GM18858 (cell line): ENCODE results near the gene IFNA14.
A peak's percentile ranks its signal among the peaks of the same experiment; 100 is the strongest.

Source experiments
- ATAC-seq: cut with Tn5 transposase; IDR thresholded peaks from one replicate; pipeline ENCODE4 v1.9.1; 2021; ENCODE audit not compliant: unreplicated experiment

The IFNA14 gene

DNA sequence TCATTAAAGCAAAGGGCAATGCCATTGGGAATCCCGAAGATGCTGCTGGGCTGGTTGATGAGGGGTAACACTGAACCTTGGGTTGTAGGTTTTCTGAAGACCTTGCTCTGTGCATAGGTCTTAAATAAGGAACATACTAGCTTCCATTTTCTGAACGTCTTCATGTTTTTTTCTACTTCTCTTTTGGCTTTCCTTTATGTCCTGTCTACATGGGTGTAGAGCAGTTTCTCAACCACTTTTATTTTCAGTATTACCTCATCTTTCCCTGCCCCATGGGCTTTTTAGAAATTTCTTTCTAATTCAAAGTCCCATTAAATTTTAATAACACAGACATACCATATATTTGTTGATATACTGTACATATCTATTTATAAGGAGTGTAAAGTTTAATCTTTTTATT, at the start of gene IFNA14:
Gene IFNA14, minus strand, starts transcription at position 95 of the 400 bp plus-strand sequence. Its CDS starts 70 bp downstream, at position 25.
- no peak for ATAC-seq

DNA sequence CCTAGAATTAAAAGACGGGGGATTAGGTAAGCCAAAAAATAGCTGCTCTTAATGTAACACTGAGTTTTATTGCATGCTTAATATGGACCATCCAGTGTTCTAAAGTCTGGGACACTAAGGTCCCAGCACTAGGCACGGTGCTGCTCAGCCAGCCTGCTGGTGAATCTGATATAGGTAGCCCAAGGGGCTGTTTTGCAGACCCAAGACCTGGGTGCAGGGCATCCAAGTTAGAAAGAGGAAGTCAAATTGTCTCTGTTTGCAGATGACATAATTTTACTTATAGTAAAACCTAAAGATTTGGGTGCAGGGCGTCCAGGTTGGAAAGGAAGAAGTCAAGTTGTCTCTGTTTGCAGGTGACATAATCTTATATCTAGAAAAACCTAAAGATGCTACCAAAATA, 47.5 kb upstream of the IFNA14 start:
- no peak for ATAC-seq

DNA sequence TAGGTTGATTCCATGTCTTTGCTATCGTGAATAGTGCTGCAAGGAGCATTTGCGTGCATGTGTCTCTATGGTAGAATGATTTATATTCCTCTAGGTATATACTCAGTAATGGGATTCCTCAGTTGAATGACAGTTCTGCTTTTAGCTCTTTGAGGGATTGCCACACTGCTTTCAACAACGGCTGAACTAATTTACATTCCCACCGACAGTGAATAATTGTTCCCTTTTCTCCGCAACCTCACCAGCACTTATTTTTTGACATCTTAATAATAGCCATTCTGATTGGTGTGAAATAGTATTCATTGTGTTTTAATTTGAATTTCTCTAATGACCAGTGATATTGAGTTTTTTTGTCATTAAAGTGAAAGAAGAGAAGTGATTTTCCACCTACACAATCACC, 46.9 kb upstream of the IFNA14 start:
- no peak for ATAC-seq

DNA sequence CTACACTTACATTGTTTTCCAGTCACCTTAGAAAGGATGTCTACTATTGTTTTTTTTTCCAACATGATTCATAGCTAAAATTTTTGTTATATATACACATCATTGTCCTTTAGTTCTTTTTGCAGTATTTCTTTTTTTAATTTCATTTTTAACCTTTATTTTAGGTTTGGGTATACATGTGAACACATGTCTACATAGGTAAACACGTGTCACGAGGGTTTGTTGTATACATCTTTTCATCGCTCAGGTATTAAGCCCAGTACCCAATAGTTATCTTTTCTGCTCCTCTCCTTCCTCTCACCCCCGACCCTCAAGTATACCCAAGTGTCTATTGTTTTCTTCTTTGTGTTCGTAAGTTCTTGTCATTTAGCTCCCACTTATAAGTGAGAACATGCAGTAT, 46.3 kb upstream of the IFNA14 start:
- ATAC-seq: no peak

DNA sequence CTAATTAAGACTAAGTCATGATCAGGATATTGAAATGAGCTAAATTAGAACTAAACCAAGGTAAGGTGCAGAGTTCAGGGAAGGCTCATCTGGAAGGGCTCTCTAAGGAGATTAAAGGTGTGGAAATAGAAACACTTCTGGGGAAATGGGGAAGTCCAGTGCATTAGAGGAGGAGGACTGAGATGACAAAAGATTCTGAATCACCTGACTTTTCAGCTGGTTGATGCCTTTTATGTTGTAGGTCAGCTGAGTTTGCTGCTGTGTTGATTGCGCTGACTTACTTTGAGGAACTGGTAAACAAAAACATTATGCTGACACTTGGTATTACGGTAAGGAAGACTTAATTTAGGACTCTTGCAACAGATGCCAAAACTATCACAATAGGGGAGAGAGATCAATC, 41.5 kb upstream of the IFNA14 start:
- no peak for ATAC-seq

DNA sequence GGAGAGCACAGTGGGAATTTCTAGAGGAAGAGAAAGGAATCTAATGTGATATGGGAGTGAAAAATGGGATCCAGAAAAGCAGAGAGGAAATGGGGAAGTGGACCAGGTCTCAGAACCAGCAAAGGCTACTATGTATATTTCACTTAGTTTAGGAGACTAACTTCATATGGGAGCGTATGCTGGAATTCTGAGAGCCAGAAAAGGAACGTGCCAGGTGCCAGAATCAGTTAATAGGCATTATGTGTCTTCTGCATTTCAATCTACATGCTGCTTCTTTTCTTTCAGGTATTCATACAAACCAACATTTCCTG, 28.5 kb upstream of the IFNA14 start:
- ATAC-seq: no peak

DNA sequence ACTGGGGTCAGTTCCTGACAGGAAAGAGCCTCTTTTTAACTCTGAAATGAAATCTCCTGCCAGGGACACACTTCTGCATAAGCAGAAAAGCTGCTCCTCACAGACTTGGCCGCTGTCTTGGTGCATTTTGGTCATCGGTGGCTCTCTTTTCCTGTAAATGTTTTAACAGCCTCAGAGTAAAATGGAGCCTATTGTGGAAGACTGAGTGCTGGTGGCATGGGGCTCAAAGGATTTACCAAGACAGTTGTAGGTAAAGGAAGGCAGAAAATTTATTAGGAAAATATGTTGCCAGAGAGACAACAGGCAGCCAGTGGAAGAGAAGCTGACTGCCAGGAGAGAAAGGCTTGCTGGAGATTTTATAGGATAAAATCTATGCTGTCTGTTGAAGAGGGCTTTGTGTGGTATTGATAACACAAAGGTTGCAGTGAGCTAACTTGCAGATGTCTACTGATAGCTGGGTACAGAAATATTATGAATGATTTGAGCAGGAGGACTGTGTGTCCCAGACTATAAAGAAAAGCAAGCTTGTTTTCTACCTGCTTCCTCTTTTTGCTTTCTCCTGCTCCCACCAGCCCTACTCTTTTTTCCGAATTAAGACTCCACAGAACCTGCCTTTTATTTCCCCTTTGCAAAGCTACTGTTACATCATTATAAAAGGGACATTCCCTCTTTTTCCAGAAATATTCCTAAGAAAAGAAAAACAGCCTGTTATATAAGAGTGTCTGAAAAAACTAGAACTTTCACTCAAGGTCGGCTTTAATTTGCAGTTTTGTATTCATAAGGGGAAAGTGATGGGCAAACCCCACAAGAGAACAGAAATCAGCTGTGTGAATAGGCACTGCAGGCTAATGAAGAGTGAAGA, 27.9 kb upstream of the IFNA14 start:
- ATAC-seq: peak; percentile 56

DNA sequence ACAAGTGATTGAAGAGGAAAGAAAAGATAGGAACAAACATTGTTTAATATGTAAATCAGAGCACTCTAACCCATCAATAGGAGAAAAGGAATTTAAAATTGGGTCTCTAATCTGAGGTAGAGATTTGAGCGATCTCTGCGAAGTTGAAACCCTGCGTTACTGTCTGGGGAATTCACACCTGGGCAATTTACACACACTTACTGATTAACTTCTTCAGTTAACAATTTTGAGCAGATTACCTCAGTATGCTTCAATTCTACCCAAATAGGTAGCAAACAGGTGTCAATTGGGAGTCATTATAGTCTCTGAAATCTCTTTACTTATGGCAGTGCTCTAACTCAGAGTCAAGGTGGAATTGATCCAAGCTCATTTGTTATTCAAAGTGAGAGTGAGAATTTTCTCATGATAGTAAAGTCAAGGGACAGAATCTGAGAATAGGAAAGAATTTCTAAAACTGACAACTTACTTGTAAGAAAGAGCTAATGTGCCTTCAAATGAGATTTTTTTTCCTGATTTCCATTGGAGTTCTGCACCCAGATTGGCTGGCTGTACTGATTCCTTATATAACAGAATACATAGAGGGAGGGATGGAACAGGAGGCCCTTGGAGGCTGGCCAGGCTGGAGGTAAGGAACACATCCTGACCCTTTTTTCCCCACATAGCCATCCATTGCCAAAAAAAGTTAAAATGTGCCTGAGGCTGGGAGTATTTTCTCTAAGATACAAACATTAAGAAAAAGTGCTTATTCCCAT, 27.1 kb upstream of the IFNA14 start:
- ATAC-seq: no peak

DNA sequence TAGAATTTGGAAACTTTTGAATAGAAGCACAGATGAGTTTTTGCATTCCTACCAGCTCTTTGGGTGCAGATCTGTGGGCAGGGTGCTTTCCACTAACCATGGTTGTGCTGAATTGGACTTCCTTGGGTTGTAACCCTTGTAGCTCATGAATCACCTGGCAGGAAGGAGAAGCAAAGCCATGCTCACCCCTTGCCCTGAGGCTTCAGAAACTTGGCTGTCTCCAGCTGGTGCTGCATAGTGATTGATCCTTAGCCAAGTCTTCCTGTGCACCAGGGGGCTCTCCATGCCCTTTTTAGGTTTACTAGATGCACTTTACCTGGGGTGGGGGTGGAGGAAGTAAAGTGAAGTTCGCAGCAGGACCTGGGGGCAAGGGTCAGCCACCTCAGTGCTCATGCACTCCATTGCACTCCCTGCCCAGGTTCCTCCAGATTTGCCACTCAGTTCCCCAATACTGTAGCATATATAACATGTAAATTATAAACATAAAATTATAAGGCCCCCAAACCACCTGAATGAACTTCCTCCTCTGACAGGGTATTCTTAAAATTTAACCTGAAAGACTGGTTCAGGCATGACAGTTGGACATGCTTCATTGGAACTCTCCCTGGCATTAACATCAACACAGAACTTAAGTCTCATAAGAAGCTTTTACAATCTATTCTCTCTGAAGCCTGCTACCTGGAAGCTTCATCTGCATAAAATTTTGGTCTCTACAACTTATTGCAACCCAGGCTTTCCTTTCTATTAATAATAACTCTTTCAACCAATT, 25.8 kb upstream of the IFNA14 start:
- peak; percentile 36 for ATAC-seq

DNA sequence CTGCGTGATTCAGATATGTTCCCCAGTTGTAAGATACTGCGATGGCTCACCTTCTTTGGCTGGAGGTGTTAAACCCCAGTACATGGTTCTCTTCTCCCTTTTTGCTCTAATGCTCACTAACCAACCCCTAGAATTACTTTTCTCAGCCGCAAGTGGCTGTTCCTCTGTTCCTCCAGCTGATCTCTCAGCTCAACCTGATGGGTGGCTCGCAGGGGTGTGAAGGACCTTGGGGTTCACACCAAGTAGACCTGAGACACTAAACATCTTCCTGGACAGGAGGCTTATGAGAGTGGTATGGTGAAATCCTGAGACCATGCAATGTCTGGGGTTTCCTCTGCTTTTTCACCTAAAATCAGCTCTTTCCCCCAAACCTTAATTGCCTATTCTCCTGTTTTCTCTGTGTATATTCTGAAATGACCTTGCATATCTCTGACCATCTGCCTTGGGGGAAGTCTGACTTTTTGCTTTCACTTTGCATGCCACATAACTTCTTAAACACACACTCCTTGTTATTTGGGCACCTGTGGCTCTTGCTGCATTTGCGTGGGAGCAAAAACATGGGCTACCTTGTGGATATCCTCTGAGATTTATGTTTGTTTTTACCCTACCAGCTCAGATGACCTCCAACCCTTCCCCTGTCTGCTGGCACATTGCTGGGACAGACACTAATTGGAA, 15.9 kb upstream of the IFNA14 start:
- ATAC-seq: no peak

DNA sequence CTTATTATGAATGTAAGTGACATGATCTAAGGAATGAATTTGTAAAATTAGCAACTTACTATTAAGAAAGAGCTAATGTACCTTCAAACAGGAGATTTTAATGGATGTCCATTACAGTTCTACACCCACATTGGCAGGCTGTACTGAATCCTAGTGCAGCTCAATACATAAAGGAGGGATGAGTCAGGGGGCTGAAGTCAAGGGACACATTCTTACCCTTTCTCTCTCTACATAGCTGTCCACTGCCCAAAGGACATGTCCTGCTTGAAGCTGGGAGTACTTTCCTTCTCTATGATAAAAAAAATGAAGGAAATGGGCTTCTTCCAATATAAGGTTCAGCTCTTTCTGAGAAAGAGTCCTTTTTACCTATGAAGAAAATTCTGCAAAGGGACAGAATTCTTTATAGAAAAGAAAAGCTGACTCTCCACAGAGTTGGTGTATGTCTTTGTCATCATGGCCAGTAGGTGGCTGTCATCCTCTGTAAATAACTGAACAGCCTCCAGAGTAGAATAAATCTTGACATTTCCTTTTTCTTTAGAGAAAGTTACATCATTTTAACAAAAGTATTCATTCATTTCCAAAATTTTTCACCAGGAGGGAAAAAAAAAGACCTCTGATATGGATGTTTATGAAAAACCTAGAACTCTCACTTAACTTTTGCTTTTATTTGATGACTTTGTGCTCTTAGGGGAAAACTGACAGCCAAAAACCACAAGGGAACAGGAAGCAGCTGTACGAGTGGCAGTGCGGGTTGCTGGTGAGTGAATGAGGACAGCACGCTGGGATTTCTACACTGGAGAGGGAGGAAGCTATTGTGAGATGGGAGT, 13.1 kb upstream of the IFNA14 start:
- peak; percentile 66 for ATAC-seq

DNA sequence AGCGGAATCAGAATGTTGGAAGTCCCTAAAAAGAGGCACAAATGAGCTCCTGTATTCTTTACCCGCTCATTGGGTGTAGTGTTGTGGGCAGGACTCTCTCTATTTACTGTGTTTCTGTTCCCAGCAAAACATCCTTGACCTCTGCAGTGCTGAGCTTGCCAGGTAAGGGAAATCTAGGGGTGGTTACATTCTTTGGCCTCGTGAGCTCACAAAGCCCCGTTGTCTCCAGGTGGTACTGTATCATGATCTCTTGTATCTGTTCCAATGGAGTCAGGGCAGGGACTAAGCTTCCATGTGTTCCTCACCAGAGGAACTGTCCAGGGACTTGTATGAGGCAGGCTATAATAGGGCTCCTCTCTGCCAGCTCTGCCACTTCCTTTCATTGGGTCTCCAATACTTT, 11.8 kb upstream of the IFNA14 start:
- no peak for ATAC-seq

DNA sequence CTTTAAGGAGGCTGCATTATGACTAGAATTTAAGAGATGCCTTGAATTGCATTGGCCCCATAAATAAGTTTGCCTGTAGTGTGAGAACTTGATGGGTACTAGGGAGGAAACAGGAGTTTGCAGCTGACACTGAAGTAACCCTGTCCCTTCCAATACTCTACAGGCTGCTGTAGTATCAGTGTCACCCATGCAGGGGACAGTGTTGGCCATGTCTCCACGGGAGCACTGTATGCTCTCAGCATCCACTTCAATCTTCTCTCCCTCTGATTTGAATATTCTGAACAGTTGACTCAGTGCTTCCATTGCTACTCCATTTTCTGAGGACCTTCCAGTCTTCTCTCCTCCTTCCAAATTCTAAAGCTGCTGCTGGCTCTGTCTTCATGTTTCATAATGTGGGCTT, 11.4 kb upstream of the IFNA14 start:
- ATAC-seq: no peak

DNA sequence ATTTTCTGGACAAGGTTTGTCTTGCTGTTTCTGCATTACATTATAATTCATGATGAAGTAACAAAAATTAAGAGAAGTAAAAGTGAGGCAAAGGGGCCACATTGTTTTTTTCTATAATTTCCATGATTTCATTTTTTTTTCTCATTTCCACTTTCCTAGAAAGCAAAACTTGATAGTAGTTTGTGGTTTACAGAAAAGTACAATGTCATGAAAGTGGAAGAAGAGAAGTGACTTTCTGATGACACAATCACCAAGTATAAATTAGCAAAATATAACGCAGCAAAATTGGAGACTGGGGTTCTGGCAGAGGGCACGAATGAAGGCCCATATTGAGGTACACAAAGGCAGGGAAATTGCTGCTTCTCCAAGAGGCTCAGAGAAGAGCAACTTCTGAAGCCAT, 5.0 kb upstream of the IFNA14 start:
- ATAC-seq: no peak

DNA sequence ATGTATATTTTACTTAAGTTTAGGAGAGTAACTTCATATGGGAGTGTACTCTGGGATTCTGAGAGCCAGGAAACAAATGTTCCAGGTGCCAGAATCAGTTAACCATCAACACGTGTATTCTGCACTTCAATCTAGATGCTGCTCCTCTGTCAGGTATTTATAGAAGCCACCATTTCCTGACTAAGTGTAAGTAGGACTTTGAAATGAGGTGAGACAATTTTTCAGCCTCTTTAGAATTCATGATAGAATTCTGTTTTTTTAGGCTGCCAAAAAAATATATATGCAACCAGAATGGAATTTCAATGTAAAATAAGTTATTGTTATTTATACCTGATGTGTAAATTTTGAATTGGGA, 3.5 kb downstream of the IFNA14 start:
- ATAC-seq: peak; percentile 22

DNA sequence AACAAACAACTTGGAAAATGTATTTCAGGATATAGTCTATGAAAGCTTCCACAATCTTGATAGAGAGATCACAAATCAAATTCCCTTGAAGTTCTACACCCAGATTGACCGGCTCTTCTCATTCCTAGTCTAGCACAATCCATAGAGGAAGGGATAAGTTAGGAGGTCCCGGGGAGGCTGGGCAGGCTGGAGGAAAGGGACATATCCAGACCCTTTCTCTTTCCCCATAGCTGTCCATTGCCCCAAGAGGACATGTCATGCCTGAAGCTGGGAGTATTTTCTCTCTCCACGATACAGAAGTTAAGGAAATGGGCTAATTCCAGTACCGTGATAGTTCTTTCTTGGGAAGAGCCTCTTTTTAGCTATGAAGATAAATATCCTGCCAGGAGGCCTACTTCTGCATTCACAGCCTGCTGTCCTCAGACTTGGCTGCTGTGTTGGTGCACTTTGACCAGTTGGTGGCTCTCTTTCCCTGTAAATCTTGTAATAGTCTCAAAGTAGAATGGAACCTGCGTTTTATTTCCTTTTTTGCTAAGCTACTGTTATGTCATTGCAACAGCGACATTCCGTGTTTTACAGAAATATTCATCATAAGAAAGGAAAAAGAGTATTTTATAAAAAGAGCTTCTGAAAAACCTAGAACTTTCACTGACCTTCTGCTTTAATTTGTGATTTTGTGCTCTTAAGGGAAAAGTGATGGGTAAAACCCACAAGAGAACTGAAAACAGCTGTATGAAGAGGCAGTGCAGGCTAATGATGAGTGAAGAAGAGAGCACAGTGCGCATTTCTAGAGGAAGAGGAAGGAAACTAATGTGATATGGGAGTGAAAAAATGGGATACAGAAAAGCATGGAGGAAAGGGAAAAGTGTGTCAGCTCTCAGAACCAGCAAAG, 4.1 kb downstream of the IFNA14 start:
- peak; percentile 80 for ATAC-seq

DNA sequence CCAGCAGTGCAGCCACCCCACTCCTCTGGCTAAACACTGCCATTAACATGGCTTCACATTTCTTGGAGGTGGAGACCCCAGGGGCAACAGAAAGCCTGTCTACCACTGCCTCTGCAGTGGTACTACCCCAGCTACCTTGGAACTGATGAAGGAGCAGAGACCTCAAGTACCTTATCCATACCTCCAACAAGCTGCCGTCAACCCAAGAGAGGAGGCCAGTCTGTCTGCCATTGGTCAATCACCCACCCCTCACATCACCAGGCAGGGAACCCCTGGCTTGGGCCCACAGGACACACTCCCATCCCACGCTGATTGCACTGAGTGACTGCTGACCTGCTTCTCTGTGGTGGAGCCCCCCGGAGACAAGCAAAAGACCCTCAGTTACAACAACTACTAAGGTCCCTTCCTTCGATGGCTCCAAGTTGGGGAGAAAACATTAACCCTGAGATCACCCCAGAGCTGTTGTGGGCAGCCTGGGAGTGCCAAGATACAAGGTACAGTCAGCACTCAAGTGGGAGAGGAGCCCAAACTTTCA, 5.6 kb downstream of the IFNA14 start:
- no peak for ATAC-seq

DNA sequence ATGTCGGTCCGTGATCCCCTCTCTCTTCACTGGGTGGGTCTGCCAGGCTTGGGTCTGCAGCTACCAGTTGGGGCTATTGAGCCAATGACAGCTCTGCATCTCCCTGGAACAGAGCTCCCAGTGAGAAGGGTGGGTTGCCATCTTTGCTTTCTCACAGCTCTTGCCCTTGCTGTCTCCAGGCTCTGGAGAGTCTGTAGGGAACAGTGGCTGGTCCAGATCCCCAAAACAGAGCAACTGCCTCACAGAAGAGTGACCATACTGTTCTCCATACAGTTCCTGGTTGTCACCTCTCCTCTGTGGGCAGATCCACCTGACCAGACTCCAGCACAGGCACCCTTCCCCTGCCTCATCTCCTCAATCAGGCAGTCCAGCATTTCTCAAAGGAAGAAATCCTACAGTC, 6.5 kb downstream of the IFNA14 start:
- ATAC-seq: no peak

DNA sequence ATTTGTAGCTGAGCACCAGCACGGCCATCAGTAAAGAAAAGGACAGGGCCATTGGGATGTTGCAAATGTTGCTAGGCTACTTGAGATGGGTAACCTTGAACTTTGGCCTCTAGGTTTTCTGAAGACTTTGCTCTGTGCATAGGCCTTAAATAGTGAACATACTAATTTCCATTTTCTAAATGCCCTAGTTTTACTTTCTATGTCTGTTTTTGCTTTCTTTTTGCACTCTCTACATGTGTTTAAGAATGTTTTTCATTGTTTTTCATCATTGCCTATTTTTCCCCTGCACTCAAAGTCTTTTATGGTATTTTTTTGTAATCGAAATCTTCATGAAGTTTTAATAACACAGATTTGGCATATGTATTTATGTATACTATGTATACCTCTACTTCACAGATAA, 11.7 kb downstream of the IFNA14 start, which contains the start of gene IFNA17:
Gene IFNA17, minus strand, starts transcription at position 101 of the 400 bp plus-strand sequence. Its CDS starts 49 bp downstream, at position 52.
- no peak for ATAC-seq
